Skeletal muscle tissue (tissue), 4 donors: ENCODE measurements around the gene LTO1. TPM values are rescaled to one million over a fixed set of nuclear protein-coding genes. Genes with fewer than 3 reads are reported as not detected.
"Not testable (repeated sequence)": the region's sequence is repeated elsewhere in the genome, so short reads cannot be mapped to it uniquely, and the experiment has no call there.

ENCODE experiments used
- H3K27ac ChIP-seq: one replicate; pipeline ENCODE4 v1.7.0; 2013; ENCODE audit warnings: mild to moderate bottlenecking, low read depth, low read length, inconsistent platforms
- H3K27me3 ChIP-seq, 3 donors: one replicate each; pipeline ENCODE4 v1.7.0; 2013; ENCODE audit warnings: low read length in 3 of 3; ENCODE audit not compliant: control insufficient read depth in 3 of 3, insufficient read depth in 3 of 3
- H3K36me3 ChIP-seq, 3 donors: one replicate each; pipeline ENCODE4 v1.7.0; 2013; ENCODE audit warnings: low read length in 3 of 3; ENCODE audit not compliant: control insufficient read depth in 3 of 3, insufficient read depth in 3 of 3
- H3K4me1 ChIP-seq, 3 donors: one replicate each; pipeline ENCODE4 v1.7.0; 2013; ENCODE audit warnings: low read length in 3 of 3, mild to moderate bottlenecking in 3 of 3; ENCODE audit not compliant: control insufficient read depth in 3 of 3, insufficient read depth in 3 of 3
- H3K4me3 ChIP-seq, 3 donors: one replicate each; pipeline ENCODE4 v1.7.0; 2013; ENCODE audit warnings: low read length in 3 of 3
- H3K9ac ChIP-seq, 3 donors: one replicate each; pipeline ENCODE4 v1.7.0; 2013; ENCODE audit warnings: low read length in 3 of 3, mild to moderate bottlenecking in 3 of 3, moderate library complexity in 2 of 3, low read depth in 1 of 3
- H3K9me3 ChIP-seq, 3 donors: one replicate each; pipeline ENCODE4 v1.7.0; 2013; ENCODE audit warnings: low read length in 3 of 3; ENCODE audit not compliant: control insufficient read depth in 3 of 3
- total RNA-seq: library from RNA; depleted of rRNA; stranded (reverse); fragments of >200 nt; gene quantifications from one replicate; pipeline ENCODE4 v1.2.3, GENCODE V29; 2014
- donor health status: Osteomylitis.

LTO1 gene
- total RNA-seq, 1 donor from 2014 or later: 7.8 TPM

DNA sequence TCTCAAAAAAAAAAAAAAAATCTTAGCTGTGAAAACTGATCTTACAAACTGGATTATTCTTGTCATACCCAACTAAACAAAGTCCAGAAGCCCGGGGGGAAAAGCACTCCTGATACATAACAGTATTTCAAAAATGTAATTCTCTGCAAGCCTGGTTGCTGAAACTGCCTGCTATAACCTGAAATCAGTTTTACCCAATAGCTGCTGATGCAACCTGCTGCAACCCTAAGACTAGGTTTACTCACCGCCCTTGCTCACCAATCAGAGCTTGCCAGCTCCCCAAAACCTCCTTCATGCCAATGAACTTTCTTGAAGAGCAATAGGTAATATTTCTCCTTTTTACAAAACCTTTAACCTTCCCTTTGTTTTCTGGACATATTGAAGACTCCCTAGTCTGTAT is 16.3 kb upstream of the LTO1 start:
- Histone ChIP-seq H3K9ac (no peak overlapping the region), H3K27me3 (peaks cover 11 to 24% (median 18%) of the 10 kb centered on the region in 3 donors), H3K9me3 (no peaks in the 10 kb centered on the region), H3K4me3 (no peak overlapping the region), H3K27ac (no peak overlapping the region), H3K36me3 (no peaks in the 10 kb centered on the region), H3K4me1 (no peaks in the 10 kb centered on the region)

DNA sequence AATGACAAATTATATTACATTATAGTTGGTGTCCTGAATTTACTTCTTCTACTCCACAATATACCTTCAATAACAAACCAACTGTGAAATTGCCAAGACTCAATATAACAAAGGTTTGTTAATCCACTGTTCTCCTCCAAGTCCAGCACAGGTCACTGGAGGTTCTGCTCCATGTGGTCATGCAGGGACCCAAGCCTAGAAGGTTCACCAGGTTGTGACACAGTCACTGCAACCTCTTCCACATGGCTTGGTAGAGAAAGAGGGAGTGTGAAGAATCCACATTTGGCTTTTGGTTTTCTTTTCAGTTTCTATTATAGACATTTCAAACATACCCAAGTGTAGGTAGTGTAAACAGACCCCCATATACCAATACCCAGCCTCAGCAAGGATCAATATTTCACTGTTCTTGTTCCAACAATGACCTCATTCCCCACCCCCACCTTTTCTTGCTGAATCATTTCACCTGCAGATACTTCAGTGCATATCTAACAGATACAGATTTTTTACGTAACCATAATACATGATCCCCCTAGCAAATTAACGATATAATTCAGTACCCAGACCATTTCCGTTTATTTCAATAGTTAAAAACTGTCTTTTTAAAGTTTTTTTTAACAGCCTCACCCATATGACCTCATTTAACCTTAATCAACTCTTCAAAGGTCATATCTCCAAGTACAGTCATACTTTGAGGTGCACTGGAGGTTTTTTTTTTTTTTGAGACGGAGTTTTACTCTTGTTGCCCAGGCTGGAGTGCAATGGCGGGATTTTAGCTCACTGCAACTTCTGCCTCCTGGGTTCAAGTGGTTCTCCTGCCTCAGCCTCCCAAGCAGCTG is 14.5 kb upstream of the LTO1 start:
- peaks cover 0 to 4% (median 0%) of the 10 kb centered on the region in 3 donors for H3K4me1 ChIP-seq
- no peak overlapping the region for H3K9ac ChIP-seq
- peaks cover 8 to 15% (median 13%) of the 10 kb centered on the region in 3 donors for H3K27me3 ChIP-seq
- no peaks in the 10 kb centered on the region for H3K36me3 ChIP-seq
- H3K9me3 ChIP-seq: no peaks in the 10 kb centered on the region
- no peak overlapping the region for H3K4me3 ChIP-seq
- H3K27ac ChIP-seq: no peak overlapping the region

- not testable (repeated sequence) for H3K4me1 ChIP-seq, H3K36me3 ChIP-seq, H3K27me3 ChIP-seq, H3K9ac ChIP-seq, H3K9me3 ChIP-seq, H3K27ac ChIP-seq, H3K4me3 ChIP-seq
These were observed 13.0 kb upstream of the LTO1 start for GRCh38 chr11:69687969-69688771.

- Histone ChIP-seq H3K4me3 (no peak overlapping the region), H3K27me3 (peaks cover 0 to 8% (median 3%) of the 10 kb centered on the region in 3 donors), H3K36me3 (no peaks in the 10 kb centered on the region), H3K4me1 (peaks cover 0 to 4% (median 0%) of the 10 kb centered on the region in 3 donors), H3K27ac (no peak overlapping the region), H3K9me3 (no peaks in the 10 kb centered on the region), H3K9ac (no peak overlapping the region)
These were observed 11.7 kb upstream of the LTO1 start for GRCh38 chr11:69686856-69687255.

DNA sequence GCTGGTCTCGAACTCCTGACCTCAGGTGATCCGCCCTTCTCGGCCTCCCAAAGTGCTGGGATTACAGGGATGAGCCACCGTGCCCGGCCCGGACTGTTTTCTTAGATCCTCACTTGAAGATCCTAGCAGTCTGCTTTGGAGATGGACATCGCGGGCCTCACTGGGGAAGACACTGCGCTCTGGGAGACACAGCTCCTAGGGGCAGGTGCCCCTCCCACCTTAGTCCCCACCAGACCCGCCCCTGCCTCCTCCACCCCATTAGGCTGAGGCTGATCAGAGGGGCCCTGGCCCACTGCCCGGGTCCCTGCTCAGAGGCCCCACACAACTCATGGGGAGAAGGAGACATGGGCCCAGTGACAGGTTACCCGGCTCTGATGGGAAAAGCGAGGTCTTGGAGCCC is 11.3 kb upstream of the LTO1 start:
- H3K36me3 ChIP-seq: no peaks in the 10 kb centered on the region
- H3K9ac ChIP-seq: no peak overlapping the region
- no peaks in the 10 kb centered on the region for H3K9me3 ChIP-seq
- H3K27ac ChIP-seq: no peak overlapping the region
- H3K4me3 ChIP-seq: no peak overlapping the region
- peaks cover 0 to 4% (median 0%) of the 10 kb centered on the region in 3 donors for H3K4me1 ChIP-seq
- H3K27me3 ChIP-seq: peaks cover 0 to 8% (median under 1%) of the 10 kb centered on the region in 3 donors

GRCh38 chr11:69685348-69685747 is 10.2 kb upstream of the LTO1 start:
- H3K36me3 ChIP-seq: no peaks in the 10 kb centered on the region

DNA sequence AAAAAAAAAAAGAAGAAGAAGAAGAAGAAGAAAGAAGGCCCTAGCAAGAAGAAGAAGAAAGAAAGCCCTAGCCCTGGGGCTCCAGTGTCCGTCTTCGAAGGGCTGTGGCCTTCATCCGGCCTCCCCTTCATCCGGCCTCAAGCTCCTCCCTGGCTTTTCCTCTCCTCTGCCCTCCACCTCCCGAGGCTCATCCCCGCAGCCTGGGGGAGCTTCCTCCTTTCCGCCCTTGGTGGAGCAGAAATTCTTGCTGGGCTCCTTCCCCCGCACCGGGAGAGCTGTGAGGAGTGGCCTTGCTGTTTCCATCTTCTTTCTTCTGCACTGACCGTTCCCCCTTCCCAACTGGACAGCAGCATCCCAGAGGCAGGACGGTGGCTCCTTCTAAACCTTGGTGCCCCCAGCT is 9.5 kb upstream of the LTO1 start:
- Histone ChIP-seq H3K9me3 (no peaks in the 10 kb centered on the region), H3K4me3 (no peak overlapping the region), H3K4me1 (peaks cover 0 to 4% (median 0%) of the 10 kb centered on the region in 3 donors), H3K27me3 (peaks cover 0 to 8% (median 0%) of the 10 kb centered on the region in 3 donors), H3K27ac (no peak overlapping the region), H3K36me3 (no peaks in the 10 kb centered on the region), H3K9ac (no peak overlapping the region)

More at GRCh38 chr11:69685348-69685747, 10.2 kb upstream of the LTO1 start:
- no peak overlapping the region for H3K9ac ChIP-seq
- peaks cover 0 to 4% (median 0%) of the 10 kb centered on the region in 3 donors for H3K4me1 ChIP-seq
- H3K27me3 ChIP-seq: peaks cover 0 to 8% (median 0%) of the 10 kb centered on the region in 3 donors
- no peak overlapping the region for H3K27ac ChIP-seq
- no peak overlapping the region for H3K4me3 ChIP-seq
- H3K9me3 ChIP-seq: no peaks in the 10 kb centered on the region

DNA sequence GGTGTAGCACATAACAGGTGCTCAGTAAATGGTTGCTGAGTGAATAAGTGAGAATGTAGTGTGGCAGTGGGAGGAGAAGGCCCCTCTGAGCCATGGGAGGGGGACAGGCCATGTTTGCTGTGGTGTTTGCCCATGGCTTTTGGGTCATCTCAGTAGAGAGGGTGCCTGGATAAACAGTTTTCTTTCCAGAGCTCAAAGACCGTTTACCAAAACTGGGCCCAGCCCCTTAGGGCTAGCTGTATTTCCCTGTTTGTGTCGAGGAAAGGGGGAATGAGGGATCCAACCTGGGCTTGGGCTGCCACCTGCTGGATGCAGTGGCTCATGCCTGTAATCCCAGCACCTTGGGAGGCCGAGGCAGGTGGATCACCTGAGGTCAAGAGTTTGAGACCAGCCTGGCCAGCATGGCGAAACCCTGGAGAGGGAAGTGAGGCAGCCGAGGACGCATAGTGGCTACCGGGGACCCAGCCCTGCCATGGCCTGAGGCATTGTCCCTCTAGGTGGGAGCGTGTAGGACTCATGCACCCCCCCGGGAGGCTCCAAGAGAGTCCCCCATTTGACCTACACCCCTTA is 8.7 kb upstream of the LTO1 start:
- Histone ChIP-seq H3K9ac (no peak overlapping the region), H3K9me3 (no peaks in the 10 kb centered on the region), H3K27me3 (peaks cover 0 to 8% (median 0%) of the 10 kb centered on the region in 3 donors), H3K36me3 (no peaks in the 10 kb centered on the region), H3K4me3 (no peak overlapping the region), H3K27ac (no peak overlapping the region), H3K4me1 (peaks cover 0 to 4% (median 0%) of the 10 kb centered on the region in 3 donors)

DNA sequence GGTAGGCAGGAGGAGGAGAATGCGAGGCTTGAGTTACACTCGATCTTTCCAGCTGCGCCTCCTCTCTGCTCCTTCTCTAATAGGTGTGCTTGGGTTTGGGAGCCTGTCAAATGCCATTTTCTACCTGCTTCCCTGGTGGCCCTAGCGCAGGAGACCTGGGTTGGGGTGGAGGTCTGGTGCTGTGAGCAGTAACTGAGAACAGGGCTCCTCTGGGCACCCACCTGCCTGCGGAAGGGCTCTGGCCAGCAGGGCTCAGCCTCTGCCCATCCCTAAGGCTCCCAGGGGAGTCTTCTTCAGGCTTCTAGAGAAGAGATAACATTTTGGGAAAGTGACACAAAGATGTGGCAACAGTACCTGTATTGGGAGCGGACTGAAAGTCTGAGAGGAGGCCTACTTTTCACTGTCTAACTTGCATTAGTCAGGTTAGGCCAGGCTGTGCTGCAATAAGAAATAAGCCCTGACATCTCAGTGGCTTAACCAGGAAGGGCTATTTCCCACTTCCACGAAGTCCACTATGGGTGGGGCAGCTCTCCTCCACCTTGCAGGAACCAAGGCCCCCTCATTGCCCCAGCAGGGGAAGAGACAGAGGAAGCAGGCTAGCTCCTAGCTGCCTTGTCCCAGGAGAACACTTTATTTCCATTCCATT is 7.7 kb upstream of the LTO1 start:
- Histone ChIP-seq H3K4me1 (peaks cover 0 to 4% (median 0%) of the 10 kb centered on the region in 3 donors), H3K4me3 (no peak overlapping the region), H3K27ac (no peak overlapping the region), H3K9me3 (no peaks in the 10 kb centered on the region), H3K27me3 (peaks cover 0 to 8% (median 0%) of the 10 kb centered on the region in 3 donors), H3K9ac (no peak overlapping the region), H3K36me3 (no peaks in the 10 kb centered on the region)
